Frontal cortex (tissue), 4 donors: ENCODE data around the gene ALDH1A1. TPM values are rescaled to one million over a fixed set of nuclear protein-coding genes. Genes with fewer than 3 reads are reported as not detected.
"Not testable (repeated sequence)": the region's sequence is repeated elsewhere in the genome, so short reads cannot be mapped to it uniquely, and the experiment has no call there.

Source experiments
- DNase-seq, 2 donors: peaks; one replicate each; pipeline ENCODE4 v3.0.0; 2012; ENCODE audit warnings: low spot score in 2 of 2
- FAIRE-seq: peaks from 2 replicates; lab custom pipeline; 2012; peaks lifted over from hg19 to GRCh38; lab: Jason Lieb, UNC
- total RNA-seq: library from RNA; depleted of rRNA; stranded (reverse); fragments of >200 nt; gene quantifications from one replicate; pipeline ENCODE4 v1.2.3, GENCODE V29; 2014
- donor health status: control.
- donor health status: control.
- donor health status: control.

Gene ALDH1A1
- total RNA-seq, 1 donor from 2014 or later = 1.2 TPM

- FAIRE-seq = no peak
- no peak for DNase-seq
Measured at GRCh38 chr9:72872718-72873117, 80.1 kb downstream of the ALDH1A1 start.

- FAIRE-seq = no peak
- DNase-seq = no peak
Measured at GRCh38 chr9:72871685-72872084, 81.2 kb downstream of the ALDH1A1 start.

- FAIRE-seq (no peak), DNase-seq (no peak)
Measured at GRCh38 chr9:72864327-72864726, 88.5 kb downstream of the ALDH1A1 start.

- FAIRE-seq (no peak), DNase-seq (no peak)
Measured at GRCh38 chr9:72863456-72864094, 89.3 kb downstream of the ALDH1A1 start.

- not testable (repeated sequence) for DNase-seq, FAIRE-seq
Measured at GRCh38 chr9:72862788-72863187, 90.1 kb downstream of the ALDH1A1 start.

GRCh38 chr9:72858089-72858912 is 94.6 kb downstream of the ALDH1A1 start:
- FAIRE-seq (no peak), DNase-seq (no peak)

- no peak for DNase-seq
- no peak for FAIRE-seq
Measured at GRCh38 chr9:72857624-72857996, 95.2 kb downstream of the ALDH1A1 start.

- DNase-seq (peak; percentile 37 to 51), FAIRE-seq (no peak)
Measured at GRCh38 chr9:72856972-72857623, 95.8 kb downstream of the ALDH1A1 start.

GRCh38 chr9:72855890-72856523 is 96.8 kb downstream of the ALDH1A1 start:
- DNase-seq (no peak), FAIRE-seq (no peak)

GRCh38 chr9:72855321-72855720 is 97.5 kb downstream of the ALDH1A1 start:
- FAIRE-seq (no peak), DNase-seq (no peak)

Other genes with a start within 250 kb of the ALDH1A1 start
- 8.2 TPM for gene ANXA1, start 198.8 kb upstream of the ALDH1A1 start, total RNA-seq